Bronchial epithelial cell (primary cell): ENCODE results near the gene NBEA. TPM values are rescaled to one million over a fixed set of nuclear protein-coding genes. Genes with fewer than 3 reads are reported as not detected.
"Not testable (repeated sequence)": the region's sequence is repeated elsewhere in the genome, so short reads cannot be mapped to it uniquely, and the experiment has no call there.

ENCODE experiments used
- DNase-seq: peaks from one replicate; pipeline ENCODE4 v3.0.0-alpha.2; 2010; ENCODE audit warnings: low read depth
- FAIRE-seq: peaks from 2 replicates; lab custom pipeline; 2011; peaks lifted over from hg19 to GRCh38; lab: Jason Lieb, UNC
- H3K27me3 ChIP-seq: 2 replicates; pipeline ENCODE4 v1.5.1; 2011; ENCODE audit warnings: low read length; ENCODE audit not compliant: control insufficient read depth, insufficient read depth
- H3K36me3 ChIP-seq: 2 replicates; pipeline ENCODE4 v1.5.1; 2011; ENCODE audit warnings: low read length; ENCODE audit not compliant: control insufficient read depth, insufficient read depth
- H3K4me3 ChIP-seq: 2 replicates; pipeline ENCODE4 v1.5.1; 2011; ENCODE audit warnings: mild to moderate bottlenecking, low read depth, low read length, control low read depth
- total RNA-seq: library from RNA; depleted of rRNA; stranded (reverse); fragments of >200 nt; gene quantifications from 2 replicates; pipeline ENCODE4 v1.2.1, GENCODE V29; 2014
- TF ChIP-seq, protein P1 (sequence below): IDR thresholded peaks from 2 replicates; pipeline ENCODE4 v1.5.1; 2011; ENCODE audit warnings: mild to moderate bottlenecking, moderate library complexity, low read length, control low read depth, inconsistent platforms; ENCODE audit not compliant: insufficient read depth, severe bottlenecking

Gene NBEA
- total RNA-seq, 1 donor from 2014 or later = 0.53 TPM

- DNase-seq = no peak
- no peak overlapping the region for H3K4me3 ChIP-seq
- no peaks in the 10 kb centered on the region for H3K36me3 ChIP-seq
- TF ChIP-seq, protein P1, sequence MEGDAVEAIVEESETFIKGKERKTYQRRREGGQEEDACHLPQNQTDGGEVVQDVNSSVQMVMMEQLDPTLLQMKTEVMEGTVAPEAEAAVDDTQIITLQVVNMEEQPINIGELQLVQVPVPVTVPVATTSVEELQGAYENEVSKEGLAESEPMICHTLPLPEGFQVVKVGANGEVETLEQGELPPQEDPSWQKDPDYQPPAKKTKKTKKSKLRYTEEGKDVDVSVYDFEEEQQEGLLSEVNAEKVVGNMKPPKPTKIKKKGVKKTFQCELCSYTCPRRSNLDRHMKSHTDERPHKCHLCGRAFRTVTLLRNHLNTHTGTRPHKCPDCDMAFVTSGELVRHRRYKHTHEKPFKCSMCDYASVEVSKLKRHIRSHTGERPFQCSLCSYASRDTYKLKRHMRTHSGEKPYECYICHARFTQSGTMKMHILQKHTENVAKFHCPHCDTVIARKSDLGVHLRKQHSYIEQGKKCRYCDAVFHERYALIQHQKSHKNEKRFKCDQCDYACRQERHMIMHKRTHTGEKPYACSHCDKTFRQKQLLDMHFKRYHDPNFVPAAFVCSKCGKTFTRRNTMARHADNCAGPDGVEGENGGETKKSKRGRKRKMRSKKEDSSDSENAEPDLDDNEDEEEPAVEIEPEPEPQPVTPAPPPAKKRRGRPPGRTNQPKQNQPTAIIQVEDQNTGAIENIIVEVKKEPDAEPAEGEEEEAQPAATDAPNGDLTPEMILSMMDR = no peak
- no peaks in the 10 kb centered on the region for H3K27me3 ChIP-seq
- no peak for FAIRE-seq
Observed at GRCh38 chr13:35057858-35058257, 115.8 kb downstream of the NBEA start.

GRCh38 chr13:35058585-35058984 is 116.5 kb downstream of the NBEA start:
- not testable (repeated sequence) for DNase-seq, H3K4me3 ChIP-seq, H3K27me3 ChIP-seq, H3K36me3 ChIP-seq, FAIRE-seq

DNA sequence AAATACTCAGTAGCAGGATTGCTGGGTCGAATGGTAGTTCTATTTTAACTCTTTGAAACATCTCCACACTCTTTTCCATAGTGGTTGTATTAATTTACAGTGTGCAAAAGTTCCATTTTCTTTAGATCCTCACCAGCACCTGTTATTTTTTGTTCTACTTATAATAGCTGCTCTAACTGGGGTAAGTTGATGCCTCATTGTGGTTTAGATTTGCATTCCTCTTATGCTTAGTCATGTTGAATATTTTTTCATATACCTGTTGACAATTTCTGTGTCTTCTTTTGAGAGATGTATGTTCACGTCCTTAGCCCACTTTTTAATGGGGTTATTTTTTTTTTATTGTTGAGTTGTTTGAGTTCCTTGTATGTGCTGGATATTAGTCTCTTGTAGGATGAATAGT is 144.6 kb downstream of the NBEA start:
- Histone ChIP-seq H3K36me3 (no peaks in the 10 kb centered on the region), H3K27me3 (no peaks in the 10 kb centered on the region), H3K4me3 (no peak overlapping the region)
- FAIRE-seq = no peak
- TF ChIP-seq, protein P1 = no peak
- DNase-seq = peak; percentile 66

DNA sequence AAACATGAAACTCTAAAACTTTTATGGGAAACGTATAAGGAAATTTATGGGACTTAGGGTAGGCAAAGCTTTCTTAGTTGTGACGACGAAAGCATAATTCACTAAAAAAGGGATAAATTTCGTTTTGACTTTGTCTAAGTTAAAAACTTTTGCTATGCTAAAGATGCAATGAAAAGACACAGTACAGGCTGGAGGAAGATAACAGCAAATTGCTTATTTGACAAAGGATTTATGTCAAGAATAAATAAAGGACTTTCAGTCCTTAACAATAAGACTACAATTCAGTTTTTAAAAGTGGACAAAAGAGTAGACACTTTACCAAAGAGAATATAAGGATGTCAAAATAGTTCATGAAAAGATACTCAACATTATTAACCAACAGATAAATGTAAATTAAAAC is 150.2 kb downstream of the NBEA start:
- DNase-seq (no peak), FAIRE-seq (no peak)
- TF ChIP-seq, protein P1 = no peak
- Histone ChIP-seq H3K36me3 (no peaks in the 10 kb centered on the region), H3K4me3 (no peak overlapping the region), H3K27me3 (no peaks in the 10 kb centered on the region)

DNA sequence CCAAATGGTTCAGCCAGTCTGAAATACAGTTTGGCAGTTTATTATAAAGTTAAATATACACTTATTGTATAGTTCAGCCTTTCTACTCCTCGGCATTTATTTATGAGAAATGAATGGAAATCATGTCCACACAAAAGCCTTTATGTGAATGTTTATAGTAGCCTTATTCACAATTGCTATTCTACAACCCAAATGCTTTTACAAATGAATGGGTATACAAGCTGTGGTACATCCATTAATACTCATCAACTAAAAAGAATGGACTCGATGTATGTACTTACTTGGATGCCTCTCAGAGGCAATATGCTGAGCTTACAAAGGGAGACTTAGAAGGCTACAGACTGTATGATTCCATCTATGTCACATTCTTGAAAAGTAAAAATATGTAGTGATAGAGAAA is 150.7 kb downstream of the NBEA start:
- DNase-seq (no peak), FAIRE-seq (no peak)
- H3K4me3 ChIP-seq = no peak overlapping the region
- H3K36me3 ChIP-seq = no peaks in the 10 kb centered on the region
- H3K27me3 ChIP-seq = no peaks in the 10 kb centered on the region
- TF ChIP-seq, protein P1 = no peak

DNA sequence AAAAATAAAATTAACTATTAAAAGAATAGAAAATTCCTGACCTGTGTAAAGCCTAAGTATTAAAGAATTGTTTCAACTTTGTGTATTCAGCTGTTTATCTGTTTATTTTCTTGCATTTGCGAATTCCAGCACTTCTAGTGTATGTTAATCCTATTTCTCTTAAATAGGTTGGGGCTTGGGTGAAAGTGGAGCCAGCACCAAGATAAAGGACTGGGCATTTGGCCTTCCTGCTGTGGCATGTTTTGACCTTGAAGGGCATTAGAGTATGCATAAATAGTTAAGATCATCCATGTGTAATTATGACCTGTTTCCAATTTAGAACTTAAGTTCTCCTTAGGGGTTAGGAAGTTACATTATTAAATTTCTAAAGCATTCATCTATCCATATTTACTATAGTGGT is 151.3 kb downstream of the NBEA start:
- DNase-seq (no peak), FAIRE-seq (no peak)
- TF ChIP-seq, protein P1 = no peak
- Histone ChIP-seq H3K4me3 (no peak overlapping the region), H3K36me3 (no peaks in the 10 kb centered on the region), H3K27me3 (no peaks in the 10 kb centered on the region)

DNA sequence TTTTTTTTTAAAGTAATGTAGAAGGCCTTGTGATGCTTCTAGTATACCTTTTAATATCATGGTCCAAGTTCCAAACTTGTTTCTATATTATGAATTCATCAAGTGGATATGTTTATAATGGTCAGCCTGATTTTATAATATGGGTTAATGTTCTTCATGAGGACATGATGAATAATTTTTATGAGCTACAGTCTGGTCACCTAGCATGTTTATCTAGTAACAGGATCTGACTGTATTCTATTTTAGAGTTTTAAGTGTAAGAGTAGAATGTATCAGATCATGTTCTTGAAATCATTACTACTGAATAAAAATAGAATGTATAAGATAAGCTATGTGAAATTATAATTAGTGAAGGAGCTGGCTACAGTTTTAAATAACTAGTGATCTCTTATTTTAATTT is 164.7 kb downstream of the NBEA start:
- DNase-seq = peak; percentile 20
- FAIRE-seq, H3K27me3 ChIP-seq: not testable (repeated sequence)

More for the DNA sequence above, 164.7 kb downstream of the NBEA start:
- not testable (repeated sequence) for H3K36me3 ChIP-seq, H3K4me3 ChIP-seq
